Adrenal gland (tissue), 5 donors: ENCODE results near the gene ADSS1.

ENCODE experiments used
- CTCF ChIP-seq, 6 experiments: fragments of 450-650 bp in 4 of 6; fragments of 200-600 bp in 2 of 6; sonication (generic) in 1 of 6; IDR thresholded peaks; 1 replicate in 5 of 6; 2 replicates in 1 of 6; pipeline versions ENCODE4 v1.5.1 to v1.8.0; 2016 to 2021; ENCODE audit warnings: antibody characterized with exemption in 6 of 6, mild to moderate bottlenecking in 2 of 6, moderate library complexity in 1 of 6
- POLR2A ChIP-seq, 2 donors: fragments of 450-650 bp; IDR thresholded peaks; one replicate each; pipeline ENCODE4 v1.6.1; 2017; ENCODE audit warnings: antibody characterized with exemption in 2 of 2, mild to moderate bottlenecking in 2 of 2, moderate library complexity in 1 of 2
- donor health status: DM: no; HTN: no; CAD: no.

- TF ChIP-seq CTCF (IDR thresholded peaks at IDR 0.05) (no peak), POLR2A (IDR thresholded peaks at IDR 0.05) (no peak)
Measured at GRCh38 chr14:104781271-104782077, 57.4 kb downstream of the ADSS1 start.
